HG02938 (cell line): Measurements from ENCODE around the gene RBM15B.
"Not testable (repeated sequence)": the region's sequence is repeated elsewhere in the genome, so short reads cannot be mapped to it uniquely, and the experiment has no call there.

ENCODE experiments used
- ATAC-seq: cut with Tn5 transposase; IDR thresholded peaks from one replicate; pipeline ENCODE4 v1.9.1; 2021; ENCODE audit warnings: mild to moderate bottlenecking, moderate library complexity; ENCODE audit not compliant: unreplicated experiment

Gene RBM15B

DNA sequence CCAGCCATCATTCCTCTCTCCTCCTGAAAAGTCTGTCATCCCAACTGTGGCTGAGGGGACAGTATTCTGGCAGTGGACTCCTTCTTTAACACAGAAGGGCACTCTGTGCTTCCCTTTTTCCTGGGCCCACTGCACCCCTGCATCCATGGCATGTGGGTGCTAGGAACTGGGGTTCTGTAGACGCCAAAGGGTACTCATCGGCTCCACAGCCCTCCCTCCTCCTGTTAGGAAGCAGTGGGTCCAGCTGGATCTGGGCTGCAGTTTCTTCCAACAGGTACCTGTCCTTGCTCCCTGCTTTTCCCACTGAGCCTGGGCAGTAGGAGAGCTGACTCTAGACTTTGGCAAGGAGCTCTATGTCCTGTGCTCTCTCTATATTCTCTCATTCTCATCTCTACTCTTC is 12.4 kb upstream of the RBM15B start:
- no peak for ATAC-seq

DNA sequence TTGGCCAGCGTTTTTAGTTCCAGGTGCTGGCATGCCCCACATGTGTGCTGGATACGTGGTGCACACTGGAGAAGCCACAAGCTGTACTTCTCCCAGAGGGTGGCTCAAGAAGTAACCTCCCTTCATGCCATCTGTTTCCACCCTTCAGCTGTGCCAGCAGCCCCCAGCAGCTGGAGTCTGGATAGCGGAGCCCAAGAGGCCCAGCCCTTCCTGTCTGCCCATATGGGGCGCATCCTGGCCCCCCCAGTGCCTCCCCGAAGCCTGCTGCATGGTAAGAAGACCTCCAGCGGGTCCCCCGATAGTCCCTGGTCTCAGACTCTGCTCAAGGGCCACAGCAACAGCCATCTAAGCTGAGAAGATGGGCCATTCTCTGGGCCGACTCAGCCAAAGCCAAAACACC is 11.8 kb upstream of the RBM15B start:
- no peak for ATAC-seq

DNA sequence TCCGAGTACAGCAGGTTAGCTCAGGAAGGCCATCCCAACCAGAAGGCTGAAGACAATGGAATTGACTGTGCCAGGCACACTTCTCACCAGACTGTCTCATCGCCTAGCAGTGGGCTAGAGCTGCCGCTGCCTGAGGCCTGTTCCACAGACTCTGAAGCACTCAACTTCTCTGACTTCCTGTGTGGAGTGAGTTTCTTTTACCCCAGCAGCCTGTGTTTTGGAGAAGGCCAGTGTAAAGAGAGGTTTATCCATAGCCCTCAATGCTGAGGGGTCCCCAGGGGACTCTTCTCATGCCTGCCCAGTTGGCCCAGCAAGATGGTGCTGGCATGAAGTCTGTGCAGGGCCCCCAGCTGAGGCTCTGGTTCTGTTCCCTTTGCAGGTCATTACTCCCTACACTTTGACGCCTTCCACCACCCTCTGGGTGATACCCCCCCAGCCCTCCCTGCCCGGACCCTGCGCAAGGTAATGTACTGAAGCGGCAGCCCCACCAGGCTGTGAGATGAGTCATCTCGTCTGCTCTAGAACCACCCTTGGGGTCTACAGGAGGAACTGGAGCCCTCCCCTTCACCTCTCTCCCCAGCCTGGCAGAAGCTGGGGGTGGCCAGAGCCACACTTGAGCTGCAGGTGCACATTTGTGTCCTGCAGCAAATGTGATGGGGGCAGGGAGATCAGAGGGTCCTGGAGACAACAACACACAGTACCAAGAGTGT is 11.2 kb upstream of the RBM15B start:
- ATAC-seq, result no peak

- no peak for ATAC-seq
These were observed 10.3 kb upstream of the RBM15B start for GRCh38 chr3:51380601-51381332.

GRCh38 chr3:51381333-51381705 is 9.8 kb upstream of the RBM15B start:
- ATAC-seq, result no peak

- no peak for ATAC-seq
These were observed 8.9 kb upstream of the RBM15B start for GRCh38 chr3:51382076-51382745.

DNA sequence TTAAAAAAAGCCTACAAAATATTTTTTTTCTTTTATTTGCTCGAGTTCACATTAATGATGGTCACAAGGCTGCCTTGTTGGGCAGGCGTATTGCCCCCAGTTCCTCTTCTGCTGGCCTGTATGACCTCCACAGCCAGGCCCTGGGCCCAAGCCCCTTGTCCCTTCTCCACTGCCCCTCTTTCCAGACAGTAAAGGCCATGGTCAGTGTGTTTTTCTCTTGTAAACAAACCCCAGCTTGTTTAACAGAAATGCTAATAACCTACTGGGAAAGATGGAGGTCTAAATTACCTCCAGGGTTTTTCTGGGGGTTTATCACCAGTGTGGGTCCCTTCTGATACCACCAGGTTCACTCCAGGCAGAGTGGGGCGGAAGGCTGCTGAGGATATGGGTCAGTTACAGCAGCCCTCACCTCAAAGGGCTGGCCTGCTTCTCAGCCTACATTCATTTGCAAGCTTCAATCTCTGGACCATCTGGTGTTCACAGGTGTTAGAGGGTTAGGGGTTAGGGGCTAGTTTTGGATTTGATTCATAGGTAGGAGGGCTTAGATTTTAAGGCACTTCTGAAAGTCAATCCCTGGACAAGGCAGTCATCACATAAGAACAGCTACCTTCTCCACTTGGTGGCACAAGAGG is 8.0 kb upstream of the RBM15B start:
- ATAC-seq, result no peak

GRCh38 chr3:51384055-51384725 is 6.9 kb upstream of the RBM15B start:
- ATAC-seq, result peak; percentile 14

DNA sequence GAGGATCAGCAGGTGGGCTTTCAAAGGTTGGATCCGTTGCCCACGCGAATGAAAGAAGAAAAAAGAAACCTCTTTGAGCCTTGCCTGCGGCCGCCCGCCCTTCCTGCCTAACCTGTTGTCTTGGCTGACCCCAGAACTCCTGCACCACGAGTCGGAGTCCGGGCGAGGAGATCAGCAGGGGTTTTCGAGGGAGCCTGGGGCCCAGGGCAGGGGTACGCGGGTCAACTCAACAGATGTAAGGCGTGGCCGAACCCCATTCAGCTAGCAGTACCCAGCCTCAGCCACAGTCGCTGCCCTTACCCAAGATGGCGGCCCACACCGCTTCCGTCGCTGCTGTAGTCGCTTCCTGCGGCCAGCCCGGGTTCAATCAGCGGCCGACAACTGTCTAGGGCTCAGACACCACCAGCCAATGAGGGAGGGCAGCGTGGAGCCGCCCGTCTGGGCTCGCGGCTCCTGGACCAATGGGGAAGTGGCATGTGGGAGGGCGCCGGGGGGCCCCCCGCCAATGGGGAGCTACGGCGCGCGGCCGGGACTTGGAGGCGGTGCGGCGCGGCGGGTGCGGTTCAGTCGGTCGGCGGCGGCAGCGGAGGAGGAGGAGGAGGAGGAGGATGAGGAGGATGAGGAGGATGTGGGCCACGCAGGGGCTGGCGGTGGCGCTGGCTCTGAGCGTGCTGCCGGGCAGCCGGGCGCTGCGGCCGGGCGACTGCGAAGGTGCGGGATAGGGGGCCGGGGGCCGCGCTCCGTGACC is 6.2 kb upstream of the RBM15B start, which contains the start of gene MANF:
Gene MANF (plus strand): TSS at position 566 of the 748 bp plus-strand sequence. CDS start 52 bp downstream, at position 618.
- ATAC-seq, result peak; percentile 94

- ATAC-seq, result no peak
These were observed 5.4 kb upstream of the RBM15B start for GRCh38 chr3:51385621-51386091.

- no peak for ATAC-seq
These were observed 4.8 kb upstream of the RBM15B start for GRCh38 chr3:51386159-51386851.

DNA sequence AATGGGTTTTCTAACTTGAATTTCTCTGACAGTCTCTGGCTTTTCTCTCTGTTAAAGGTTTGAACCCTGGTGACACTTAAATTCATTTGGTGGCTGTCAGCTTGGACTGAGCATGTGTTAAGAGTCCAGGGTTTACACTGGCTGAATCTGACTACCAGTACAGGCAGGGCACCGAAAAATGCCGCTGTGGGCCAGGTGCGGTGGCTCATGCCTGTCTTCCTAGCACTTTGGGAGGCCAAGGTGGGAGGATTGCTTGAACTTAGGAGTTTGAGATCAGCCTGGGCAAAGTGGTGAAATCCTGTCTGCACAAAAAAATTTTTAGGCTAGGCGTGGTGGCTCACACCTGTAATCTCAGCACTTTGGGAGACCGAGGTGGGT is 4.2 kb upstream of the RBM15B start:
- ATAC-seq, result no peak

DNA sequence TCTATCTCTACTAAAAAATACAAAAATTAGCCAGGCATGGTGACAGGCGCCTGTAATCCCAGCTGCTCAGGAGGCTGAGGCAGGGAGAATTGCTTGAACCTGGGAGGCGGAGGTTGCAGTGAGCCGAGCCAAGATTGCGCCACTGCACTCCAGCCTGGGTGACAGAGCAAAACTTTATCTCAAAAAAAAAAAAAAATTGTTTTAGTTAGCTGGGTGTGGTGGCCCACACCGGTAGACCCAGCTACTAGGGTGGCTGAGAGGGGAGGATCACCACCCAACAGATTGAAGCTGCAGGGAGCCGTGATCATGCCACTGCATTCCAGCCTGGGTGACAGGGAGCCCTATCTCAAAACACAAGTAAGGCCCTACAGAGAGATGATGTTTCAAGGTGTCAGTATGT is 3.8 kb upstream of the RBM15B start:
- ATAC-seq, result not testable (repeated sequence)

- ATAC-seq, result no peak
These were observed 2.6 kb upstream of the RBM15B start for GRCh38 chr3:51388286-51389029.

GRCh38 chr3:51389423-51390183 is 1.5 kb upstream of the RBM15B start:
- ATAC-seq, result no peak

DNA sequence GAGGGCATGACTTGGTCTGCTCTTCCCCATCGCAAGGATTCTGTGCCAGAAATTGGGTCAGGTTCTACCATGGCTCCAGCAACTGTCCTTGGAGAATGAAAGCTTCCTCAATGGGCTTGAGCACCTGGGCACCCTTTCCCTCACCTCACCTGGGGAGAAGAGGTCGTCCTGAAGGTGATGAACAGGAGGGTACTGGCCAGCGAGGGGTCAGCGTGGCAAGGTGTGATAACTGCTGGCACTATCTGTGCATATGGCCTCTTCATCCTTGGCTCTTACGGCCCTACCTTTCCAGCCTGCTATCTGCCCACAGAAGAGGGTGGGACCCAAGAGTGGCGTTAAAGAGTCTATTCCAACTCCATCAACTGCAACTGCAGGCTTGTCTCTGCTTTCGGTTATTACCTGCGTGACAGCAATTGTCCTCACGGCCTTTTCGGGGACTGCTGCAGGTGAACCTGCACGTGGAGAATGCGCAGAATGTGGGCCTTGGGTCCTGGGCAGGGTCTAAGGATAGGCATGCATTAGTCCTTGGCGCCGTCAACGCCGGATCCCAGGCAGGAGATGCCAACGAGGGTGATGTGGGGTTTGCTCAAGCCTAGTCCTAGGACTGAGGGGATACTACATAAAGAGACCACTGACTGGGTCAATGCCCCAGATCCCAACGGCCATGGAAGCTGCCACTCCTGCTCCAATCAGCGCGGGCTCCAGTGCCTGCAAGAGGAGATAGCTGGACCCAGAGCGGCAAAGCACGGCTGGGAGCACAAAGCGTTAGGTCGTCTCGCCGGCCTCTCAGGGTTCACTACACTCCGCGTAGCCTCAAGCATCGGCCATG is 625 bp upstream of the RBM15B start:
- peak; percentile 23 for ATAC-seq
